HK-2 (cell line): ENCODE data around the gene MAP7D3.

ENCODE experiments used
- DNase-seq: peaks from one replicate; pipeline ENCODE4 v3.0.0-alpha.2; 2018; ENCODE audit not compliant: unreplicated experiment

MAP7D3 gene

GRCh38 chrX:136205882-136206380, 45.3 kb downstream of the MAP7D3 start:
- no peak for DNase-seq

- DNase-seq = no peak
Measured at GRCh38 chrX:136204571-136204970, 46.6 kb downstream of the MAP7D3 start.

GRCh38 chrX:136203951-136204350, 47.2 kb downstream of the MAP7D3 start:
- DNase-seq = no peak

GRCh38 chrX:136203438-136203837, 47.8 kb downstream of the MAP7D3 start:
- no peak for DNase-seq

GRCh38 chrX:136202889-136203288, 48.3 kb downstream of the MAP7D3 start:
- DNase-seq = no peak

GRCh38 chrX:136201601-136202000, 49.6 kb downstream of the MAP7D3 start:
- DNase-seq = no peak

- DNase-seq = no peak
Measured at GRCh38 chrX:136200466-136200865, 50.7 kb downstream of the MAP7D3 start.

GRCh38 chrX:136199365-136199764, 51.8 kb downstream of the MAP7D3 start:
- no peak for DNase-seq

GRCh38 chrX:136198678-136199243, 52.4 kb downstream of the MAP7D3 start:
- no peak for DNase-seq

- DNase-seq = no peak
Measured at GRCh38 chrX:136198010-136198409, 53.2 kb downstream of the MAP7D3 start.

- DNase-seq = no peak
Measured at GRCh38 chrX:136196691-136197155, 54.5 kb downstream of the MAP7D3 start.

- no peak for DNase-seq
Measured at GRCh38 chrX:136195247-136195646, 56.0 kb downstream of the MAP7D3 start.

GRCh38 chrX:136194536-136194935, 56.7 kb downstream of the MAP7D3 start:
- no peak for DNase-seq

- no peak for DNase-seq
Measured at GRCh38 chrX:136193771-136194170, 57.4 kb downstream of the MAP7D3 start.

- DNase-seq = no peak
Measured at GRCh38 chrX:136192839-136193414, 58.3 kb downstream of the MAP7D3 start.

GRCh38 chrX:136192135-136192534, 59.1 kb downstream of the MAP7D3 start:
- no peak for DNase-seq

GRCh38 chrX:136191171-136191570, 60.0 kb downstream of the MAP7D3 start:
- no peak for DNase-seq

- DNase-seq = no peak
Measured at GRCh38 chrX:136190038-136190713, 61.0 kb downstream of the MAP7D3 start.

- DNase-seq = no peak
Measured at GRCh38 chrX:136189222-136189621, 62.0 kb downstream of the MAP7D3 start.

- no peak for DNase-seq
Measured at GRCh38 chrX:136186023-136186413, 65.2 kb downstream of the MAP7D3 start.

- DNase-seq = no peak
Measured at GRCh38 chrX:136185401-136186022, 65.7 kb downstream of the MAP7D3 start.

- DNase-seq = no peak
Measured at GRCh38 chrX:136183917-136184316, 67.3 kb downstream of the MAP7D3 start.

- DNase-seq = no peak
Measured at GRCh38 chrX:136183172-136183571, 68.0 kb downstream of the MAP7D3 start.
